GM23248 (cell line): ENCODE measurements around the gene MPRIP. TPM values are rescaled to one million over a fixed set of nuclear protein-coding genes. Genes with fewer than 3 reads are reported as not detected.

Source experiments
- DNase-seq: peaks from one replicate; pipeline ENCODE4 v3.0.0-alpha.2; 2015
- H2AFZ ChIP-seq: fragments of 200-600 bp; sonication (generic); 2 replicates; pipeline ENCODE4 v1.6.1; 2016; ENCODE audit warnings: antibody characterized with exemption
- H3F3A ChIP-seq: fragments of 200-600 bp; sonication (generic); 2 replicates; pipeline ENCODE4 v1.6.1; 2016; ENCODE audit warnings: mild to moderate bottlenecking, antibody characterized with exemption, mixed run types; ENCODE audit not compliant: insufficient read depth
- H3K27ac ChIP-seq: fragments of 200-600 bp; sonication (generic); 2 replicates; pipeline ENCODE4 v1.5.1; 2016; ENCODE audit warnings: mild to moderate bottlenecking
- H3K27me3 ChIP-seq: fragments of 200-600 bp; sonication (generic); replicated peaks from 2 replicates; pipeline ENCODE4 v1.6.1; 2016; ENCODE audit warnings: mild to moderate bottlenecking; ENCODE audit not compliant: insufficient read depth
- H3K36me3 ChIP-seq: fragments of 200-600 bp; sonication (generic); 2 replicates; pipeline ENCODE4 v1.6.1; 2016; ENCODE audit warnings: low read depth, mild to moderate bottlenecking
- H3K4me1 ChIP-seq: fragments of 200-600 bp; sonication (generic); 2 replicates; pipeline ENCODE4 v1.6.1; 2016; ENCODE audit warnings: mild to moderate bottlenecking; ENCODE audit not compliant: insufficient read depth
- H3K4me2 ChIP-seq: fragments of 200-600 bp; sonication (generic); one replicate; pipeline ENCODE4 v1.6.1; 2016; ENCODE audit warnings: mild to moderate bottlenecking; ENCODE audit not compliant: unreplicated experiment
- H3K4me3 ChIP-seq: fragments of 200-600 bp; sonication (generic); 2 replicates; pipeline ENCODE4 v1.5.1; 2016; ENCODE audit warnings: mild to moderate bottlenecking
- H3K79me2 ChIP-seq: fragments of 200-600 bp; sonication (generic); 2 replicates; pipeline ENCODE4 v1.6.1; 2016; ENCODE audit warnings: mild to moderate bottlenecking; ENCODE audit not compliant: insufficient read depth
- H3K9ac ChIP-seq: fragments of 200-600 bp; sonication (generic); 2 replicates; pipeline ENCODE4 v1.6.1; 2016; ENCODE audit warnings: mild to moderate bottlenecking
- H3K9me2 ChIP-seq: fragments of 200-600 bp; sonication (generic); 2 replicates; pipeline ENCODE4 v1.6.1; 2016; ENCODE audit warnings: mixed run types, mild to moderate bottlenecking, moderate library complexity; ENCODE audit not compliant: insufficient read depth
- H3K9me3 ChIP-seq: fragments of 200-600 bp; sonication (generic); one replicate; pipeline ENCODE4 v1.6.1; 2017; ENCODE audit warnings: low read depth
- H4K20me1 ChIP-seq: fragments of 200-600 bp; sonication (generic); 2 replicates; pipeline ENCODE4 v1.6.0; 2016; ENCODE audit not compliant: insufficient read depth
- EZH2 ChIP-seq: fragments of 200-600 bp; sonication (generic); IDR thresholded peaks from 2 replicates; pipeline ENCODE4 v1.6.1; 2018; ENCODE audit warnings: antibody characterized with exemption, mild to moderate bottlenecking; ENCODE audit not compliant: insufficient read depth, poor library complexity, severe bottlenecking
- EZH2phosphoT487 ChIP-seq: fragments of 200-600 bp; sonication (generic); IDR thresholded peaks from 2 replicates; pipeline ENCODE4 v1.6.1; 2018; ENCODE audit warnings: antibody characterized with exemption, moderate library complexity, mild to moderate bottlenecking, low read depth; ENCODE audit not compliant: insufficient read depth
- WGBS, 2 experiments: methylation state at CpG; one replicate each; pipeline ENCODE4 v1.1.6; 2015 to 2017; ENCODE audit warnings: low lambda C conversion rate in 2 of 2, low coverage in 1 of 2; ENCODE audit errors: missing lambda C conversion rate in 2 of 2; 5-methylcytosine and 5-hydroxymethylcytosine counted together
- in situ Hi-C: fragments of 300-500 bp; cut with MboI; formaldehyde crosslinking; loops from 2 replicates; pipeline ENCODE4 v1.15.0; 2020
- polyA plus RNA-seq: library from polyadenylated mRNA; unstranded; fragments of >200 nt; fragmentation: Nextera tagmentation; extraction: Ambion mirVana; gene quantifications from 2 replicates; pipeline ENCODE4 v1.2.1, GENCODE V29; 2016
- total RNA-seq: library from RNA; depleted of rRNA; stranded (reverse); fragments of >200 nt; shearing (Covaris generic); gene quantifications from 2 replicates; pipeline ENCODE4 v1.2.3, GENCODE V29; 2014

MPRIP gene
- total and polyA plus RNA-seq, 2 experiments from 2014 or later = 73.5 to 292 TPM

- Histone ChIP-seq H3K27ac (no peak overlapping the region), H3K79me2 (no peaks in the 10 kb centered on the region; the same call in 1 of the 2 replicates), H3K36me3 (peaks cover 35% of the 10 kb centered on the region; the same call in 1 of the 2 replicates), H3K9ac (no peak overlapping the region), H3K9me2 (no peaks in the 10 kb centered on the region), H3K4me3 (no peak overlapping the region), H3K4me1 (no peaks in the 10 kb centered on the region), H3F3A (no peaks in the 10 kb centered on the region), H3K4me2 (no peak overlapping the region), H3K27me3 (no peaks in the 10 kb centered on the region), H4K20me1 (no peaks in the 10 kb centered on the region), H2AFZ (no peak overlapping the region), H3K9me3 (no peaks in the 10 kb centered on the region)
- TF ChIP-seq EZH2 = no peak
- no peak for TF ChIP-seq EZH2phosphoT487
- in situ Hi-C loops = no loop called here
- DNase-seq = no peak
- 85 to 91% methylated on average over 16 of the region's 16 CpGs for WGBS, 2 experiments
Observed at GRCh38 chr17:17226451-17227265, 184.4 kb downstream of the MPRIP start.

DNA sequence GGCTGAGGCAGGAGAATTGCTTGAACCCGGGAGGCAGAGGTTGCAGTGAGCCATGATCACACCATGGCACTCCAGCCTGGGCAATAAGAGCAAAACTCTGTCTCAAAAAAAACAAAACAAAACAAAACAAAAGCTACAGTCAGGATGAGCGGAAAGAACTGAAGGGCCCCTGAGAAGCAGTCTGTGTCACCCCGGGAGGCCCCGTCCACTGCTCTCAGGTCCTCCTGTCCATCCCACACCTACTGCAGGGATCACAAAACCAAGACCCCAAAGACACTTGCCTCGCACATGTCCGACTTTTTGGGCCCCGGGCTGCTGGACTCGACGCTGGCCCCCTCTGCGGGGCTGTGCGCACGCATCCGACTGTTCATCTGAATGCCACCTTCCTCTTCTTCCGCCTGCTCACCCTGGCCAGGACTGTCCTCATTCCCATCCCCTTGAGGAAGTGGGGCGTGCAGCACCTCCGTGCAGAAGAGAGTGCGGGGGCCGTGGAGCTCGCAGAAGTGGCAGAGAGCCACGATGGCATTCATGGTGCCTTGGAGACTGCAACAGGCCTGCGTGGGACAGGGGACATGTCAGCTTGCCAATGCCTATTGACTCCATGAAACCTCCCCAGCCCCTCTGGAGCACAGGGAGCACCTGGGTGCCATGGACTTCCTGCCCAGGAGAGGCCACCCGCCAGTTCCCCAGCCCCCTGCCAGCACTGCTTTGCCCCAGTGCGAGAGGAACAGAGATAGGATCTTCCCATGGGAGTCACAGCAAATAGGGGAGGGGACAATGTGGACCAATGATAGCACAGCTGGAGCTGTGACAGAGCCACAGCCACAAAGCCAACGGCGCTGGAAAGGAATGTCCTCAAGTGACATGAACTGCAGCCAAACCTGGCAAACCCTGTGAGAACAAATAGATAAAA is 185.6 kb downstream of the MPRIP start:
- Histone ChIP-seq H3K27ac (no peak overlapping the region), H3K4me1 (no peaks in the 10 kb centered on the region), H3F3A (no peaks in the 10 kb centered on the region), H3K9me3 (no peaks in the 10 kb centered on the region), H3K79me2 (peaks cover 7% of the 10 kb centered on the region), H3K27me3 (no peaks in the 10 kb centered on the region), H3K4me2 (no peak overlapping the region), H3K9me2 (no peaks in the 10 kb centered on the region), H4K20me1 (no peaks in the 10 kb centered on the region), H2AFZ (no peak overlapping the region), H3K36me3 (peaks cover 35% of the 10 kb centered on the region; the same call in 1 of the 2 replicates), H3K9ac (no peak overlapping the region), H3K4me3 (no peak overlapping the region)
- in situ Hi-C loops = no loop called here
- DNase-seq = no peak
- WGBS, 2 experiments = 82 to 84% methylated on average over 25 of the region's 25 CpGs
- TF ChIP-seq EZH2phosphoT487 = no peak

DNA sequence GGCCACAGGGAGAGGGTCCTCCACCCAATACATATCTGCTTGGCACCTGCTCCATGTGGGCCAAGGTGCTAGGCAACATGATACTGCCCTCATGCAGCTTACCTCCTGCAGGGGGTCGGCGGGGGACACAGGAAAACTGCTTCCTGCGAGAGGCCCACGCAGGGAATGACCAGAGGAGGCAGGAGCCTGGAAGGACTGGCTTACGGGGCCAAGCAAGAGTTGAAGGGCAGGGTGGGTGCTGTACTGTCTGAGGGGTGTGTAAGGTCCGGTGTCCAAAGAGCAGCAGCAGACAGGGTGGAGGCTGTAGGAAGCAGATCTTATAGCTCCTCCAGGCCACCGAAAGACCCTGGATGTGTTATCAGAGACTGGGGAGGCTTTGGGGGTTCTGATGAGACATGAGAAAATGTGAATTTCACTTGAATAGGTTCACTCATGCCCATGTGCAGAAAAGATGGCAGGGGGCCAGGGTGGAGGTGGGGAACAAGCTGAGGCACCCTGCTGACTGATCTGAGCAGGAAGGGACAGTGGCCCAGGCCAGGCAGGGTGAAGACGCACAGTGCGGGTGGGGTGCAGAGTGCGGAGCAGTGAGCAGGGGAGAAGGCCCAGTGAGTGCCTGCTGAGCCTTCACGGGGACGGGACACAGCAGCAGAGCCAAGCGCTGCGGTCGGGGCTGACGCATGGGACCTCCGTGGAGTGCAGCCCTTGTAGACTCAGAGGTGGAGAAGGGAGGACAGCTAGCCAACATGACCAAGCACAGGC is 186.4 kb downstream of the MPRIP start:
- H3K9me3 ChIP-seq = no peaks in the 10 kb centered on the region
- H3K4me3 ChIP-seq = no peak overlapping the region
- H3K27me3 ChIP-seq = no peaks in the 10 kb centered on the region
- 90 to 92% methylated on average over 17 of the region's 17 CpGs for WGBS, 2 experiments
- H3F3A ChIP-seq = no peaks in the 10 kb centered on the region
- H3K4me1 ChIP-seq = no peaks in the 10 kb centered on the region
- H3K9ac ChIP-seq = no peak overlapping the region
- H3K9me2 ChIP-seq = no peaks in the 10 kb centered on the region
- peaks cover 35% of the 10 kb centered on the region; the same call in 1 of the 2 replicates for H3K36me3 ChIP-seq
- no peak for DNase-seq
- in situ Hi-C loops = no loop called here
- H3K27ac ChIP-seq = no peak overlapping the region
- H4K20me1 ChIP-seq = no peaks in the 10 kb centered on the region
- H2AFZ ChIP-seq = no peak overlapping the region
- peaks cover 16% of the 10 kb centered on the region for H3K79me2 ChIP-seq
- TF ChIP-seq EZH2phosphoT487 (no peak), EZH2 (no peak)
- no peak overlapping the region for H3K4me2 ChIP-seq
